ENCODE results near the gene SMCO4. TPM values are rescaled to one million over a fixed set of nuclear protein-coding genes. Genes with fewer than 3 reads are reported as not detected.

Gene SMCO4
- total RNA-seq, 1 experiment from 2014 or later: 9.3 TPM

DNA sequence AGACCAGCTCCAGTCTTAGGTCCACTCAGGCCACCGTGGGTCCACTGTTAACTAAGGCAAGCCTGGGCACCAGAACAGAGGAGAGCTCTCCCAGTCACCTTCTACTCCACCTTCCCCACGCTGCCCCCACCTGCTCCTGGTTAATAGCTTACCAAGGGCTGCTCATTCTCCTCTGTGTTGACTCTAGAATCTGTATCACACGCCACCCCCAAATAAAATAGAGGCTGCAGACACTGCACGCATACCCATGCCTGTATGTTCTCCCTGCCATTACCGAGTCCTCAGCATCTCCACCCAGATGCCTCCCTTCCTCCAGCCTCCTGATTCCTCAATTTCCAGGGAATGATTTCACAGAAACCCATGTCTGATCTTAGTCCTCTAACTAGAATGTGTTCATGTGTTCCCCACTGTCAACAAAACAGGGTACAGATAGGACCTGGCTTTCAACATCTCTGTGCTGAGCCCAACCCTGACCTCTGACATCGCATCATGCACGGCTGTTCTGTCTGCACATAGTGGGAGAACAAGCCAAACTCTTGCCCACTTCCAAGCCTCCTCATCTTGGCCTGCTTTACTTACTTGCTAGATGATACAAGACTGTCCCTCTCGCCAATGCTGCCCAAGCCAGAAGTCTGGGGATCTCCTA is 49.8 kb downstream of the SMCO4 start:
- no peak for TF ChIP-seq EZH2 (IDR thresholded peaks at IDR 0.05; ENCODE audit: borderline replicate concordance, low read depth, low read length, poor library complexity, severe bottlenecking)
- TF ChIP-seq, protein P1, sequence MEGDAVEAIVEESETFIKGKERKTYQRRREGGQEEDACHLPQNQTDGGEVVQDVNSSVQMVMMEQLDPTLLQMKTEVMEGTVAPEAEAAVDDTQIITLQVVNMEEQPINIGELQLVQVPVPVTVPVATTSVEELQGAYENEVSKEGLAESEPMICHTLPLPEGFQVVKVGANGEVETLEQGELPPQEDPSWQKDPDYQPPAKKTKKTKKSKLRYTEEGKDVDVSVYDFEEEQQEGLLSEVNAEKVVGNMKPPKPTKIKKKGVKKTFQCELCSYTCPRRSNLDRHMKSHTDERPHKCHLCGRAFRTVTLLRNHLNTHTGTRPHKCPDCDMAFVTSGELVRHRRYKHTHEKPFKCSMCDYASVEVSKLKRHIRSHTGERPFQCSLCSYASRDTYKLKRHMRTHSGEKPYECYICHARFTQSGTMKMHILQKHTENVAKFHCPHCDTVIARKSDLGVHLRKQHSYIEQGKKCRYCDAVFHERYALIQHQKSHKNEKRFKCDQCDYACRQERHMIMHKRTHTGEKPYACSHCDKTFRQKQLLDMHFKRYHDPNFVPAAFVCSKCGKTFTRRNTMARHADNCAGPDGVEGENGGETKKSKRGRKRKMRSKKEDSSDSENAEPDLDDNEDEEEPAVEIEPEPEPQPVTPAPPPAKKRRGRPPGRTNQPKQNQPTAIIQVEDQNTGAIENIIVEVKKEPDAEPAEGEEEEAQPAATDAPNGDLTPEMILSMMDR (conservative IDR thresholded peaks at IDR 0.05; ENCODE audit: low read depth, low read length): no peak
- ChIA-PET CTCF (no interaction called here), POLR2A (ENCODE audit: low non-redundant PET) (no interaction called here)
- intact Hi-C loops (cut with micrococcal nuclease; ENCODE audit: unreplicated experiment): no loop called here
- no peaks in the 10 kb centered on the region for H3K36me3 ChIP-seq (ENCODE audit: insufficient read depth, low read length, poor library complexity, severe bottlenecking)
- no TSS peak for BruUV-seq (replicated peaks)
- H3K4me3 ChIP-seq (ENCODE audit: low read depth, low read length, poor library complexity, severe bottlenecking): no peak overlapping the region
- H3K4me1 ChIP-seq (ENCODE audit: insufficient read depth, low read length, poor library complexity, severe bottlenecking): no peaks in the 10 kb centered on the region
- H3K27me3 ChIP-seq (replicated peaks; ENCODE audit: insufficient read depth, low read depth, low read length, poor library complexity): no peaks in the 10 kb centered on the region
- no peaks in the 10 kb centered on the region for H3K9me3 ChIP-seq (ENCODE audit: low read depth, low read length, poor library complexity, severe bottlenecking)
- no peak for DNase-seq (ENCODE audit: low spot score)
- H3K27ac ChIP-seq (ENCODE audit: low read depth, low read length, poor library complexity, severe bottlenecking): no peak overlapping the region

DNA sequence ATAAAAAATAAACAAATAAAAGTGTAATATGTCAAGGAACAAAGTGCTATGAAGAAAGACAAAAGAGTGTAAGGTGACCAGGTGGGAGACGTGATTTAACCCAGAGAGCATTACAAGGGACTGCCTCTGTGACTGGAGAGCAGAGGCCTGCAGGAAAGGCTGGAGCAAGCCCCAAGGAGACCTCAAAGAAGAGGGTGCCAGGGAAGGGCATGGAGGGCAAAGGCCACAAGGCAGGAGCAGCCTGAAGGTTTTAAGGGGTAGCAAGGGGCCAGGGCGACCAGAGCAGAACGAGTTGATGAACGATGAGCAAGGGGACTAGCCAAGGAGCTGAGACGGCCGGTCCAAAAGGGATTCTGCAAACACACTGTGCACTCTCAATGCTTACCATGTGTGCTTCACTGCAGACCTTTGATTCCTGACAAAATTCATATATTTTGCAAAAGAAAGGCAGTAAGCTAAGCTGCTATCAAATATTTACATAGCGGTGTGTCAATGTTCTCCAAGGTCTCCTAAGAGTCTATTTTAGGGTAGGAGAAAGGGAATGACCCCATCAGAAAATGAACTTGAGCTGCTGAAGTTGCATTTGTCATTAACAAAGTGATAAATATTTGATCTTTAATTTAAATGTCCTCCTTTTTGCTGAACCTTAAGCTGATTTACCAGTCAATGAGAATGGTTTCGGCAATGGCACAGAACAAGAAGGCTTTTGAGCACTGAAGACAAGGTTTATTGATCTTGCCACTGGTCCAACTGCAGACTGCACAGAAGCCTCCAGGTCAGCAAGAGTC is 50.5 kb downstream of the SMCO4 start:
- H3K9me3 ChIP-seq (ENCODE audit: low read depth, low read length, poor library complexity, severe bottlenecking): no peaks in the 10 kb centered on the region
- intact Hi-C loops (cut with micrococcal nuclease; ENCODE audit: unreplicated experiment): no loop called here
- no peaks in the 10 kb centered on the region for H3K36me3 ChIP-seq (ENCODE audit: insufficient read depth, low read length, poor library complexity, severe bottlenecking)
- no TSS peak for BruUV-seq (replicated peaks)
- no peak for DNase-seq (ENCODE audit: low spot score)
- TF ChIP-seq, protein P1 (conservative IDR thresholded peaks at IDR 0.05; ENCODE audit: low read depth, low read length): no peak
- TF ChIP-seq EZH2 (IDR thresholded peaks at IDR 0.05; ENCODE audit: borderline replicate concordance, low read depth, low read length, poor library complexity, severe bottlenecking): no peak
- H3K4me3 ChIP-seq (ENCODE audit: low read depth, low read length, poor library complexity, severe bottlenecking): no peak overlapping the region
- H3K27me3 ChIP-seq (replicated peaks; ENCODE audit: insufficient read depth, low read depth, low read length, poor library complexity): no peaks in the 10 kb centered on the region
- H3K4me1 ChIP-seq (ENCODE audit: insufficient read depth, low read length, poor library complexity, severe bottlenecking): no peaks in the 10 kb centered on the region
- CTCF ChIA-PET: no interaction called here
- H3K27ac ChIP-seq (ENCODE audit: low read depth, low read length, poor library complexity, severe bottlenecking): no peak overlapping the region
- POLR2A ChIA-PET (ENCODE audit: low non-redundant PET): no interaction called here

DNA sequence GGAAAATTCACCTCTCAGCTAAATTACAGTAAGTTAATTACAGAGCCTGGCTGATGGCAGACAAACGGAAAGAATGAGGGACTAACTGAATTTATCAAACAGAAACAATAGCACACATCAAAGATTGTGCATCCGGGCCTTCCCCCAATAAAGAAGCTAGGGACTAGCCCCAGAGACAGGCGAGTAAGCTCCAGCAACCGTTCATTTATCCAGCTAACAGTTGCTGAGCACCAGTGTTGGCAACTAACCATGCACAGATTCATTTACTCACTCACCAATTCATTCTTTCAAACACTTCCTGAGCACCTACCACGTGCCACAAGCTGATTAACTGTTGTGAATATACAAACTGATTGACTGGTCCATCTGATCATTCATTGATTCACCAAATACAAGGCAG is 51.2 kb downstream of the SMCO4 start:
- POLR2A ChIA-PET (ENCODE audit: low non-redundant PET): no interaction called here
- CTCF ChIA-PET: no interaction called here
- H3K4me3 ChIP-seq (ENCODE audit: low read depth, low read length, poor library complexity, severe bottlenecking): no peak overlapping the region
- no peak overlapping the region for H3K27ac ChIP-seq (ENCODE audit: low read depth, low read length, poor library complexity, severe bottlenecking)
- no peak for DNase-seq (ENCODE audit: low spot score)
- H3K4me1 ChIP-seq (ENCODE audit: insufficient read depth, low read length, poor library complexity, severe bottlenecking): no peaks in the 10 kb centered on the region
- no peaks in the 10 kb centered on the region for H3K9me3 ChIP-seq (ENCODE audit: low read depth, low read length, poor library complexity, severe bottlenecking)
- no peaks in the 10 kb centered on the region for H3K27me3 ChIP-seq (replicated peaks; ENCODE audit: insufficient read depth, low read depth, low read length, poor library complexity)
- BruUV-seq (replicated peaks): no TSS peak
- TF ChIP-seq, protein P1 (conservative IDR thresholded peaks at IDR 0.05; ENCODE audit: low read depth, low read length): no peak
- TF ChIP-seq EZH2 (IDR thresholded peaks at IDR 0.05; ENCODE audit: borderline replicate concordance, low read depth, low read length, poor library complexity, severe bottlenecking): no peak
- intact Hi-C loops (cut with micrococcal nuclease; ENCODE audit: unreplicated experiment): no loop called here
- H3K36me3 ChIP-seq (ENCODE audit: insufficient read depth, low read length, poor library complexity, severe bottlenecking): no peaks in the 10 kb centered on the region
